Measurements from ENCODE around the gene PLXNA4.

GRCh38 chr7:132390705-132391104, 185.6 kb downstream of the PLXNA4 start:
- no peak for TF ChIP-seq POLR2A (IDR thresholded peaks at IDR 0.05; ENCODE audit: low read depth, low read length)
- TF ChIP-seq POLR2AphosphoS5 (IDR thresholded peaks at IDR 0.05; ENCODE audit: low read depth, low read length), result no peak
